Hepatocyte (in vitro differentiated cells): ENCODE measurements around the gene LONP2.

Experiments
- CTCF ChIP-seq: fragments of 200-600 bp; sonication (generic); IDR thresholded peaks from 2 replicates; pipeline ENCODE4 v1.5.1; 2016; ENCODE audit warnings: antibody characterized with exemption, mild to moderate bottlenecking; ENCODE audit not compliant: poor library complexity
- EZH2 ChIP-seq: fragments of 200-600 bp; sonication (generic); IDR thresholded peaks from 2 replicates; pipeline ENCODE4 v1.6.1; 2016; ENCODE audit warnings: antibody characterized with exemption, mild to moderate bottlenecking, borderline replicate concordance
- EZH2phosphoT487 ChIP-seq: fragments of 200-600 bp; sonication (generic); IDR thresholded peaks from one replicate; pipeline ENCODE4 v1.6.1; 2018; ENCODE audit warnings: antibody characterized with exemption, mild to moderate bottlenecking, low read depth, moderate library complexity; ENCODE audit not compliant: unreplicated experiment, severe bottlenecking

GRCh38 chr16:48292452-48292851 is 48.4 kb downstream of the LONP2 start:
- TF ChIP-seq EZH2 (no peak), CTCF (no peak), EZH2phosphoT487 (no peak)
